Measurements from ENCODE around the gene VWF.

The VWF gene

DNA sequence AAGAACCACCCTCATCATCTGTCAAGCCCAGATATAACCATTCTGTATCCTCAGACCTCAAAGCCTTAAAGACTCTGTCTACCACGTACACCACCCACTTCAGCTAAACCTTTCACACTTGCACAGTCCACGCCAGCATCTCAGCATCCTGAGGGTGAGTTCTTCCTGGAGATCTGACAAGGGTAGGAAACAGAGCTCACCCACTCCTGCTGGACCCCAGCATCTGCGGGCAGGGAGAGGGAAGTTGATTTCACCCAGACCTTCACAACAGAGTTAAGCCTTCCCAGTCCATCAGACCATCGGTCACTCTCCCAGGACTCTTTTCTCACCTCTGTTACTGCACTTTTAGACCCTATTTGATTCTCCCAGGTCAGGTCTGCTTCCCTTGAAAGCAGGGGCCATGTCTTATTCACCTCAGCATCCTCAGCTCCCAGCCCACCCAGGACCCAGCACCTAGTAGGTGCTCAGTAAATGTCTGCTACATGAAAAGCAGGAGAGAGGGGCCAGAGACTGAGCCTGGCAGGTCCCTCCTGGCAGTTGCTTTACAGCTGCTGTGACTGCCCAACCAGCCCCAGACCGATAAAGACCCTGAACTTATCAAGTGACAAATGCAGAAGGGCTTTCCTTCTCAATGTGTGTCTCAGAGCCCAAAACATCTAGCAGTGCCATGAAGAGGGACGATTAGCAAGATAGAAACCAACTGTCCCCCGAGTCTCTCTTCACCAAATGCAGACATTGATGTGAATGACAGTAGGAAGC, 213.5 kb downstream of the VWF start:
- DNase-seq (ENCODE audit: low read depth) = no peak

DNA sequence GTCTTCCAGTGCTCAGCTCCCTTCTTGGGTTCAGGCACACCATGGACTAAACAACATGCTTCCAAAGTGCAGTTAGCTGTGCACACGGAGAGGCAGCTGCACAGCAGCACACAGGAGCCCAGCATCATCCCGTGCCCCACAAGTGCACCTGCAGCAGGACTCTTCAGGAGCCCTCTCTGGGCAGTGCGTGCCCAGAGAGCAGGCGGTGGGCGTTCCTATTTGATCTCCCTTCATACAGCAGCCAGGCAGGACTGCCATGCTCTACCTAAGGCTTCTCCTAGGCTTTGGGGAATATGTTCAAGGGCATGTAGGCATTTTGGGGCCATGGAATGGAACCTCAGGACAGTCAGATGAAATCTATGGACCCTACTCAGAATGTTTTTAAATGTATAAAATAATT, 214.9 kb downstream of the VWF start:
- no peak for DNase-seq (ENCODE audit: low read depth)

DNA sequence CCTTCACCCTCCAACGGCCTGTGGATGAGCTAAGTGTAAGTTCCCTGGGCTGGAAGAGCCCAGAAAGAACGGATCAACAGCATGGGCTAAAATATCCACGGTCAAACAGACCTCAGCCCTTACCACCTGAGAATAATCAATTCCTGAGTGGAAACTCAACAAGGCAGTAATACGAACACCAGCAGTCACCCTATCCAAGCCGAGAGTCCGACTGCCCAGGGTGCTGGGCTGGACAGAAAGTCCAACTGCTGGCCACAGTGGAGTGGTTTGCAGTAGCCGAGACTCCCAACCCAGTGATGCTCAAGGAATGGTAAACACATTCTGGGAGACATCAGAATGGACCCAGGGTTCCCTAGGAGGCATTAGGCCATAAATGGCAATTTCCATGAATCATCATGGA, 216.2 kb downstream of the VWF start:
- no peak for DNase-seq (ENCODE audit: low read depth)

DNA sequence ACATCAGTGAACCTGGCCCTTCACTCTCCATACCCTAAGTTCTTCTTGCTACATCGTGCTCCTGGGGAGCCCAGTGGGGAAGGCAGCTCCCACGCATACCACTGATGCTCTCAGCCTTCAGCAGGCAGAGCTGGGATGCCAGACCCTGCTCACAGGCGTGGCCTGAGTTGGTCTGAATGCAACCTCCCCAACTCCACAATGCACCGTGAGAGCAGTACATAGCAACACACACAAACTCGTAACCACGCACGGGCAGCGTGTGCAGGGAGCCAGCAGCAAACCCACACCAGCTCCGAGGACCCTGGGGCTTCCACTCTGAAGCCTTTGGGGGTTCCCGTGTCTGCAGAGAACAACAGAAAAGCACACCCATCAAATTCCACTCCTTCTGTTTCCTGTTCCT, 216.7 kb downstream of the VWF start:
- DNase-seq (ENCODE audit: low read depth) = no peak

DNA sequence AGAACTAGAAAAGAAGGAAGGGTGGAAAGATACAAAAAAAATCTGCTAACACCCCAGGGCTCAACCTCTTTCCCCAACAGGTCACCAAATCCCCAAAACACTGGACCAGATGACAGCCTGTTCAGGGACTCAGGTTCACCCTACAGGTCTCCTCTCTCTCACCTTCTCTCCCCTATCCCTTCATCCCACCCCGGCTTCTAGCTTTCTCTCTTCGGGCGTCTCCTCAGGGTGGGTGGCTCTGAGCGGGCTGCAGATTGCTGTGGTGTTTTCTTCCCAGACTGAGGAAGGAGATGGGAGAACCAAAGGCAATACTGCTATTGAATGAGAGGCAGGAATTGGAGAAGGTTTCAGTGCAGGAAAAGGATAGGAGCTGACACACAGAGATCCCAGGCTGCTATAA, 218.7 kb downstream of the VWF start:
- DNase-seq (ENCODE audit: low read depth) = no peak

DNA sequence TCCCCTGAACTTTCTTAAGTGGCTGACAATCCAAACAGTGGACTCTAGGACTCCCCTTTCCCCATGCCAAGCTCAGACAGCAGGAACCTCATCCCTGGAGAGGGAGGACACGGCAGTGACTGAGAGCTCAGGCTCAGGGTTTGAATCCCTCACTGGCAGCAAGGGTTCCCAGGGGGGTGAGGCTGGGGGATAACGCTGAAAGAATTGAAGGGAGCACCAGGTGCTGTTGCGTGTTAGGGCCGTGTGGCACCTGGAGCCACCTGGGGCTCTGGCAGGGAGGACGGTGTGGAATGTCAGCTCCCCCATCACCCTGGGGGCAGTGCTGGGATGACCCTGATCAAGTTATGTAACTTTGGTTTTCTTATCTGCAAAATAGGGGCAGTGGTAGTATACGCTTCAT, 219.5 kb downstream of the VWF start:
- DNase-seq (ENCODE audit: low read depth) = no peak

DNA sequence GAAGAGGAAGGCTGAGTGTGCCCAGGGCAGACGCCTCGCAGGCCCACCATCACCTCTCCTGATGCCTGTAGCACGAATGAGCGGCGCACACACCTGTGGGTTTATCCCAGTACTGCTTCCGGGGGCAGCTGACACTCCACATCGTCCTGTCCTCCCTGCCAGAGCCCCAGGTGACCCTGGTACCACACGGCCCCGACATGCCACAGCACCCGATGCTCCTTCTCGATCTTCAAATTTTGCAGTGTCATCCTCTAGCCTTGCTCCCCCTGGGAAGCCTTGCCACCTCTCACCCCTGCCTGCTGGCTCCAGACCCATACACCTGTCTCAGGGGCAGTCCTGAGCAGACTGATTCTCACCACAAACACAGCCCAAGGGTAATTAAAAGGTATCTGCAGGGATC, 220.0 kb downstream of the VWF start:
- no peak for DNase-seq (ENCODE audit: low read depth)

DNA sequence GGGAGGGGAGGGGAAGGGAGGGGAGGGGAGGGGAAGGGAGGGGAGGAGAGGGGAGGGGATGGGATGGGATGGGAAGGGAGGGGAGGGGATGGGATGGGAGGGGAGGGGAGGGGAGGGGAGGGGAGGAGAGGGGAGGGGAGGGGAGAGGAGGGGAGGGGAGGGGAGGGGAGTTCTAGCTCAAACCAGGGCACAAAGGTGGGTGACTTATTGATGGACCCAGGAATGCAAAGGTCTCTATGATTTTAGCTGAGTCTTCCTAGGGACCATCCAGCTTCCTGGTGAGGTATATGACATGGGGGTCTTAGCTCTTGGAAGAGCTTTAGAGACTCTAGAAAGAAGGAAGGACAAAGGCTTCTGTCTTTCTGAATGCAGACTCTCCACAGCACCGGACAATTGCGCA, 221.7 kb downstream of the VWF start:
- DNase-seq (ENCODE audit: low read depth) = no peak

DNA sequence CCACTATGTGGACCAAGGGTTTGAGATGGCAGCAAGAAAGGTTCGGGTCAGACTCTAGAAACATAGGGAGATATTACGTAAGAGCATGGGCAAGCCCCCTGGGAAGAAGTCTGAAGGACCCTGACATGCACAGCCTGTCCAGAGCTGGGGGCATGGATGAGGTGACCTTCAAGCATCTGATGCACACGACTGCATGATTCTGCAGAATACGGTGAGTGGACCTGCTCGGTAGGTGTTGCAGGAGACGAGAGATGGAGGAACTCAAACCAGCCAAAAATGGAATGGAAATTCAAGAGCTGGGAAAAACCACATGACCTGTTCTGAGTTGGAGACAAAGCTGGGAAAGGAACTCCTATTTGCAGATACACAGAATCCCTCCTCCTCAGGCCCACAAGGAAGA, 223.1 kb downstream of the VWF start:
- no peak for DNase-seq (ENCODE audit: low read depth)

DNA sequence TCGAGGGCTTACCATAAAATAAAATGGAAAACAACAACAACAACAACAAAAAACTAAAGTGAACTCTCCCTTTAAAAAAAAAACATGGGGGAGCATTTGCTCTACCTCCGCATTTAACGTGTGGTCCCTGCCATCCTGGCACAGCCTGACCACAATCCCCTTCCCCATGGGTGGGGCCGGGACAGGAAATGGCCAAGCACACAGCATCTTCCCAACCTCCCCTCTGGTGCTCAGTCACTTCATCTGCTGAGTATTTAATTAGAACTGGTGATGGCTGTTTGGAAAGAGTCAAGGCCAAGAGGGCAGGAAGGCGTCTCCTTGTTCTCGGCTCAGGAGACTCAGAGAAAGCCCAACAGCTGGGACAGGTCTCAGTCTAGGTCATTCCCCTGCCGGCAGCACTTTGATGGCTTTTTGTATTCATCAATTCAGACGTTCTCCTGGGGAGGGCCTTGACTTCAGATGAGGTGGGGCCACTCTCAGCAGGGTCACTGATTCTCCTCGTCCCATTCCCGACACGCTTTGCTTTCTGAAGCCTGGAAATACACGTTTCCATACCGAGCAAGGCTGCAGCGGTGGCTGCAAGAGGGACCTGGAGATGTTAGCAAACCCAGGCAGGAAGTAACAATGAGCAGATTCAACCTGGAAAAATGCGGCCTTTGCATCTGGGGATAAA, 223.8 kb downstream of the VWF start:
- DNase-seq (ENCODE audit: low read depth) = no peak

DNA sequence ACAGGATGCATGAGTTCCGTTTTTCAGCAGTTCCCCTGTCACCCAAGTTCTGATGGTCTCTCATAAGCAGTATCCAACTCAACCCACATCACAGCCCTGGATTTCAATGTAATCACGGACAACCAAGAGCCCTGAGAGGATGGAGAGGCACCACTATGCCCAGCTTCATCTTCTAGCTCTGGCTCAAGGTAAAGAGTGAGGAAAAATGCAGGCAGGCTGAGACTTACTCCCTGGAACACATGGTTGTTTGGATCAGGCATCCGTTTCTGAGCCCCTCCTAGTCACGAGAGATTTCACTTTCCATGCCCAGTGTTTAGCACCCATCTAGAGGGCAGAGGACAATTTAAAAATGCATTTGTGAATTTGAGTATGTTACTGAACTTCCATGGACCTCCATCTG, 224.4 kb downstream of the VWF start:
- DNase-seq (ENCODE audit: low read depth) = no peak

DNA sequence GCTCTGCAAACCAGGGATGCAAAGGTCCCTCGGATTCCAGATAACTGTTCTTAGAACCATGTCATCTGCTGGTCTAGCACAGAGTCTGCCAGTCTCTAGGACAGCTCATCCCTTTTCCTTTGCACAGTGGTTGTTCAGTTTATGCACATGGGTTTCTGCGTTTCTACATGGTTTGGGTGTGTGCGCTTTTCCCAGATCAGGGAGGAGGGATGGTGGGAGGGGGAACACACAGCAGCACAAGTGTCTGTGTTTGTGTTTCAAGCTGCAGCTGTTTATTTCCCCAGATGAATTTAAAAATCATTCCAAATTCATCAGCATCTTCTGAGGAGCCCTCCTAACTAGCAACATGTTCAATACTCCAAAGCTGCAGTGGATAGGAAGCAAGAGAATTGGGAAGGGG, 224.8 kb downstream of the VWF start:
- DNase-seq (ENCODE audit: low read depth) = no peak

DNA sequence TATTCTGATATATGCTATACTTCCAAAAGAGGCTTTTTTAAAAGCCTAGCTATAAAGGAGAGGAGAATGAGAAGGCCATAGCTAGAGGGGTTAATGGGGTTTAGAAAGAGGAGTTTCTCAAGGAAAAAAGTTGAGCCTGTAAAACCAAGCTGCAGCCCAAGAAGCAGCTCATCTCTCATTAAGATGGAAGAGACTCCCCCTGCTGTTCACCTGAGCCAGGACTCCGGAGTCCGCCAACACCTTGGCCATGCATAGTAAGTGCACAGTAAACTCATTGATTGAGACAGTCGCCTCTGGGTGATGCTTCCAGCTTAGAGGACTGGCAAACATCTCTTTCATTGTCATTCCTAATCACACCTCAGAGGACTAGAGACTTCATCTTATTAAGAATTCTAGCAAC, 225.6 kb downstream of the VWF start:
- no peak for DNase-seq (ENCODE audit: low read depth)
